ENCODE measurements around the gene ALDH1B1.

Gene ALDH1B1

GRCh38 chr9:38421498-38422211 is 29.2 kb downstream of the ALDH1B1 start:
- no peak overlapping the region for H3K4me3 ChIP-seq (replicated peaks; ENCODE audit: low read depth, low read length)
- TF ChIP-seq, protein P1, sequence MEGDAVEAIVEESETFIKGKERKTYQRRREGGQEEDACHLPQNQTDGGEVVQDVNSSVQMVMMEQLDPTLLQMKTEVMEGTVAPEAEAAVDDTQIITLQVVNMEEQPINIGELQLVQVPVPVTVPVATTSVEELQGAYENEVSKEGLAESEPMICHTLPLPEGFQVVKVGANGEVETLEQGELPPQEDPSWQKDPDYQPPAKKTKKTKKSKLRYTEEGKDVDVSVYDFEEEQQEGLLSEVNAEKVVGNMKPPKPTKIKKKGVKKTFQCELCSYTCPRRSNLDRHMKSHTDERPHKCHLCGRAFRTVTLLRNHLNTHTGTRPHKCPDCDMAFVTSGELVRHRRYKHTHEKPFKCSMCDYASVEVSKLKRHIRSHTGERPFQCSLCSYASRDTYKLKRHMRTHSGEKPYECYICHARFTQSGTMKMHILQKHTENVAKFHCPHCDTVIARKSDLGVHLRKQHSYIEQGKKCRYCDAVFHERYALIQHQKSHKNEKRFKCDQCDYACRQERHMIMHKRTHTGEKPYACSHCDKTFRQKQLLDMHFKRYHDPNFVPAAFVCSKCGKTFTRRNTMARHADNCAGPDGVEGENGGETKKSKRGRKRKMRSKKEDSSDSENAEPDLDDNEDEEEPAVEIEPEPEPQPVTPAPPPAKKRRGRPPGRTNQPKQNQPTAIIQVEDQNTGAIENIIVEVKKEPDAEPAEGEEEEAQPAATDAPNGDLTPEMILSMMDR (IDR thresholded peaks at IDR 0.05; ENCODE audit: low read depth, low read length, missing control alignments): no peak
- DNase-seq (ENCODE audit: extremely low read depth, low read depth): no peak

GRCh38 chr9:38422555-38423260 is 30.2 kb downstream of the ALDH1B1 start:
- H3K4me3 ChIP-seq (replicated peaks; ENCODE audit: low read depth, low read length): no peak overlapping the region
- TF ChIP-seq, protein P1 (IDR thresholded peaks at IDR 0.05; ENCODE audit: low read depth, low read length, missing control alignments): no peak
- DNase-seq (ENCODE audit: extremely low read depth, low read depth): no peak

DNA sequence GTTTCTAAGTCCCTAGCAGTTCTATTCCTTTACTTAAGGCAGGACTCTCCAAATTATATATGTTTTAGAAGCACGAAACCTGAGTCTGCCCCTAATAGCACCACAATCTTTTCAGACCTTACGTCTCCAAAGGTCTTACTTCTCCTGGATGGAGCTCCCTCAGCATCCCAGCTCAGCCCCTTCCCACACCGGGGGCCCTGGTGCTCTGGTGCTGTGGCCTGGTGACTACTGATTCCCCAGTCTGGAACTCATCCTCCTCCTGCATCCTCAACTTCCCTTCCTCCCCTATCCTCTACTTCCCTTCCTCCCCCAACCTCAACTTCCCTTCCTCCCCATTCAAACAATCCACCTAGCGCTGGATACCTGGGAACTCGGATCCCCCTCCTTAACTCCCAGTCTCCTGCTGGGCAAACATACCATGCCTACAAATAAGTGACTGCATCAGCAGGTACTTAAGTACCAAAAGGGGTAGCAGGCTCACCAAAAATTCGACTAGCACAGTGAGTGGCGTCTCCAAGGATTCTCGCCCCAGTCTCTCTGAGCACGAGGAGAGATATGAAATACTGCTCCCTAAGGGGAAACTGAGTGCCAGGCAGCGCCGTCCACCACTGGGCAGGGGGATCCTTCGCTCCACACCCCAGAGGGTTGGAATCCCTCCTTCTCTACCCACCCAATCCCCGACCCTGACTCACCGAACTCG is 30.9 kb downstream of the ALDH1B1 start:
- TF ChIP-seq, protein P1 (IDR thresholded peaks at IDR 0.05; ENCODE audit: low read depth, low read length, missing control alignments): no peak
- H3K4me3 ChIP-seq (replicated peaks; ENCODE audit: low read depth, low read length): no peak overlapping the region
- DNase-seq (ENCODE audit: extremely low read depth, low read depth): no peak

GRCh38 chr9:38423973-38424843 is 31.7 kb downstream of the ALDH1B1 start, which contains the start of gene IGFBPL1:
IGFBPL1 (minus strand) TSS chr9:38424454; CDS start chr9:38424424, 30 bp downstream.
- H3K4me3 ChIP-seq (replicated peaks; ENCODE audit: low read depth, low read length): no peak within 1 kb of the TSS
- TF ChIP-seq, protein P1 (IDR thresholded peaks at IDR 0.05; ENCODE audit: low read depth, low read length, missing control alignments): no peak
- DNase-seq (ENCODE audit: extremely low read depth, low read depth): no peak

DNA sequence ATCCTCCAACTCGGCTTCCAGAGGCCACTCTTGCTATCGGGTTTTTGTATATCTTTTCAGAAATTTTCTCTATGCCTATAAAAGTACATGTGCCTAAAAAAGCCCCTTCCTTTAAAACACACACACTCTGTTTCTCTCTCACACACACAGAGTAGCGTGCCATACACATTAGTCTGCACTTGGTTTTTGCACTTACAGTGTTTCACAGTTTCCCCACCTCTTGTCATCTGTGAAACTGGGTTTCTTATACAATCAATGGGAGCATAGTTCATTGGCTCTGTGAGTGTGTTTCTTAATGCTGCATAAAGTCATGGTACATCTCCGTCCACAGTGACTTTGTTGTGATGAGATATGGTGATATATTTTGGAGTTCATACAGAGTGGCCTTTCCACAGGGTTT is 32.4 kb downstream of the ALDH1B1 start:
- TF ChIP-seq, protein P1 (IDR thresholded peaks at IDR 0.05; ENCODE audit: low read depth, low read length, missing control alignments): no peak

DNA sequence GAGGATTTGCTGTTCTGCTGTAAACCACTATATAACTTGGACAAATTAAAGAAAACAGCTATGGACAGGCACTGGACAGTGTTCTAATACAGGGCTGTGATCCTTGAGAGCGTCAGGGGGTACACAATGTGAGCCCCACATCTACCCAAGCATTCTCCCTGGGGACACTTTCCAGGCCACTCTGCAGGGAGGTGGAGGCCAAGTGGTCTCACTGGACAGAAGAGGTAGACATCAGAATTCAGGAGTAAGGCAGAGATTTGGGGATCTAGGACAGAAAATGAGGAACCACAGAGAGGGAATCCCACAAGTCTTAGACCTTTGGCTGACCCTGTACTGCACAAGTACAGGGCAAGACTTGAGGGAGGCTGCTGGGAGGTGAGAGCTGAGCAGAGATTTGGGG is 35.6 kb downstream of the ALDH1B1 start:
- no peak overlapping the region for H3K4me3 ChIP-seq (replicated peaks; ENCODE audit: low read depth, low read length)
- no peak for DNase-seq (ENCODE audit: extremely low read depth, low read depth)
- TF ChIP-seq, protein P1 (IDR thresholded peaks at IDR 0.05; ENCODE audit: low read depth, low read length, missing control alignments): no peak

More for the DNA sequence above, 32.4 kb downstream of the ALDH1B1 start:
- DNase-seq (ENCODE audit: extremely low read depth, low read depth): no peak
- no peak overlapping the region for H3K4me3 ChIP-seq (replicated peaks; ENCODE audit: low read depth, low read length)

Measured in HFF-Myc (cell line).